Breast epithelium (tissue), 4 donors: ENCODE measurements around the gene NLRP1. TPM values are rescaled to one million over a fixed set of nuclear protein-coding genes. Genes with fewer than 3 reads are reported as not detected.
"Not testable (repeated sequence)": the region's sequence is repeated elsewhere in the genome, so short reads cannot be mapped to it uniquely, and the experiment has no call there.

Experiments used
- DNase-seq, 2 donors: peaks; one replicate each; pipeline ENCODE4 v3.0.0-alpha.2; 2019; ENCODE audit warnings: low spot score in 2 of 2
- H3K27ac ChIP-seq, 2 donors: fragments of 200-600 bp; sonication (generic) in 1 of 2; one replicate each; pipeline ENCODE4 v1.5.1; 2016 to 2019; ENCODE audit warnings: mild to moderate bottlenecking in 1 of 2
- H3K27me3 ChIP-seq, 2 donors: fragments of 200-600 bp; sonication (generic) in 1 of 2; one replicate each; pipeline versions ENCODE4 v1.5.1 to v1.6.0; 2017 to 2019; ENCODE audit warnings: control low read depth in 1 of 2, mild to moderate bottlenecking in 1 of 2
- H3K36me3 ChIP-seq: fragments of 200-600 bp; one replicate; pipeline ENCODE4 v1.5.1; 2019
- H3K4me1 ChIP-seq, 2 donors: fragments of 200-600 bp; sonication (generic); one replicate each; pipeline ENCODE4 v1.5.1; 2016 to 2019; ENCODE audit warnings: control low read depth in 1 of 2
- H3K4me3 ChIP-seq, 3 donors: fragments of 200-600 bp; sonication (generic); 1 replicate in 2 of 3; 2 replicates in 1 of 3; pipeline ENCODE4 v1.5.1; 2016 to 2019; ENCODE audit warnings: mild to moderate bottlenecking in 3 of 3, moderate library complexity in 2 of 3
- H3K9me3 ChIP-seq, 2 donors: fragments of 200-600 bp; sonication (generic) in 1 of 2; one replicate each; pipeline ENCODE4 v1.5.1; 2016 to 2019; ENCODE audit warnings: control low read depth in 1 of 2
- CTCF ChIP-seq, 3 donors: fragments of 450-650 bp; IDR thresholded peaks; one replicate each; pipeline ENCODE4 v1.5.1; 2016 to 2017; ENCODE audit warnings: antibody characterized with exemption in 3 of 3, mild to moderate bottlenecking in 3 of 3, moderate library complexity in 3 of 3
- POLR2A ChIP-seq: fragments of 450-650 bp; IDR thresholded peaks from one replicate; pipeline ENCODE4 v1.6.1; 2016; ENCODE audit warnings: antibody characterized with exemption, mild to moderate bottlenecking, moderate library complexity
- POLR2AphosphoS5 ChIP-seq, 3 donors: sonication (generic); formaldehyde crosslinking; IDR thresholded peaks; one replicate each; pipeline ENCODE4 v1.6.1; 2017; ENCODE audit warnings: antibody characterized with exemption in 3 of 3
- intact Hi-C: fragments of 100-400 bp; cut with DNase I; formaldehyde crosslinking; loops from one replicate; pipeline ENCODE4 v1.15.1; 2023; ENCODE audit warnings: low total_unique reads
- total RNA-seq, 3 donors: library from RNA; depleted of rRNA; stranded (reverse); fragments of >200 nt; gene quantifications; one replicate each; pipeline ENCODE4 v1.1.0, GENCODE V29; 2016

The NLRP1 gene
- total RNA-seq, 3 donors from 2014 or later: 27.4 to 35.1 (median 29.6) TPM

GRCh38 chr17:5580367-5580766, 3.9 kb downstream of the NLRP1 start:
- TF ChIP-seq POLR2AphosphoS5 (IDR thresholded peaks at IDR 0.05): no peak
- TF ChIP-seq POLR2A: no peak
- TF ChIP-seq CTCF (IDR thresholded peaks at IDR 0.05): no peak
- no peak overlapping the region for H3K4me3 ChIP-seq
- H3K36me3 ChIP-seq: no peaks in the 10 kb centered on the region
- no peaks in the 10 kb centered on the region for H3K4me1 ChIP-seq
- no peaks in the 10 kb centered on the region for H3K9me3 ChIP-seq
- no peaks in the 10 kb centered on the region for H3K27me3 ChIP-seq
- DNase-seq: no peak
- intact Hi-C loops: no loop called here
- no peak overlapping the region for H3K27ac ChIP-seq

GRCh38 chr17:5578768-5579167, 5.5 kb downstream of the NLRP1 start:
- H3K27ac ChIP-seq, H3K9me3 ChIP-seq, H3K36me3 ChIP-seq, H3K4me3 ChIP-seq, DNase-seq, H3K27me3 ChIP-seq, intact Hi-C loops, H3K4me1 ChIP-seq: not testable (repeated sequence)

- H3K27ac ChIP-seq, H3K4me3 ChIP-seq, H3K27me3 ChIP-seq, H3K4me1 ChIP-seq, intact Hi-C loops, DNase-seq, H3K36me3 ChIP-seq: not testable (repeated sequence)
- peaks cover 0 to 11% of the 10 kb centered on the region in 2 donors for H3K9me3 ChIP-seq
These were observed 11.3 kb downstream of the NLRP1 start for GRCh38 chr17:5573017-5573416.

- DNase-seq: no peak
- no peaks in the 10 kb centered on the region for H3K27me3 ChIP-seq
- intact Hi-C loops: no loop called here
- peaks cover 0 to 11% of the 10 kb centered on the region in 2 donors for H3K9me3 ChIP-seq
- no peaks in the 10 kb centered on the region for H3K36me3 ChIP-seq
- TF ChIP-seq CTCF (IDR thresholded peaks at IDR 0.05): no peak
- TF ChIP-seq POLR2AphosphoS5 (IDR thresholded peaks at IDR 0.05): no peak
- no peak for TF ChIP-seq POLR2A
- H3K27ac ChIP-seq: no peak overlapping the region
- no peak overlapping the region for H3K4me3 ChIP-seq
- no peaks in the 10 kb centered on the region for H3K4me1 ChIP-seq
These were observed 13.0 kb downstream of the NLRP1 start for GRCh38 chr17:5571281-5571680.

- Histone ChIP-seq H3K9me3 (no peaks in the 10 kb centered on the region), H3K27me3 (no peaks in the 10 kb centered on the region), H3K36me3 (no peaks in the 10 kb centered on the region), H3K4me1 (no peaks in the 10 kb centered on the region), H3K4me3 (no peak overlapping the region), H3K27ac (no peak overlapping the region)
- intact Hi-C loops: no loop called here
- DNase-seq: no peak
- TF ChIP-seq CTCF (IDR thresholded peaks at IDR 0.05) (no peak), POLR2AphosphoS5 (IDR thresholded peaks at IDR 0.05) (no peak), POLR2A (no peak)
These were observed 18.5 kb downstream of the NLRP1 start for GRCh38 chr17:5565808-5566207.

- intact Hi-C loops: no loop called here
- Histone ChIP-seq H3K4me3 (no peak overlapping the region), H3K27me3 (no peaks in the 10 kb centered on the region), H3K9me3 (no peaks in the 10 kb centered on the region), H3K36me3 (no peaks in the 10 kb centered on the region), H3K4me1 (no peaks in the 10 kb centered on the region), H3K27ac (no peak overlapping the region)
- TF ChIP-seq POLR2A (no peak), CTCF (IDR thresholded peaks at IDR 0.05) (no peak), POLR2AphosphoS5 (IDR thresholded peaks at IDR 0.05) (no peak)
- no peak for DNase-seq
These were observed 20.9 kb downstream of the NLRP1 start for GRCh38 chr17:5563456-5563855.
